CD4-positive, alpha-beta T cell (primary cell): ENCODE measurements around the gene REX1BD. TPM values are rescaled to one million over a fixed set of nuclear protein-coding genes. Genes with fewer than 3 reads are reported as not detected.

ENCODE experiments used
- ATAC-seq: fragments of 200-7000 bp; cut with Tn5 transposase; one replicate; pipeline ENCODE4 v1.10.0; 2022; ENCODE audit warnings: mild to moderate bottlenecking; ENCODE audit not compliant: poor library complexity
- CTCF ChIA-PET: fragments of 350-600 bp; sonication (Branson Sonifier 250); formaldehyde crosslinking; loops from one replicate; lab custom pipeline; 2021; ENCODE audit warnings: antibody characterized with exemption, inconsistent platforms; lab: Charles Lee
- POLR2A ChIA-PET: fragments of 350-600 bp; sonication (Branson Sonifier 250); formaldehyde crosslinking; loops from one replicate; lab custom pipeline; 2021; ENCODE audit warnings: antibody characterized with exemption, inconsistent platforms; lab: Charles Lee
- DNase-seq, 14 experiments: peaks; one replicate each; pipeline ENCODE4 v3.0.0-alpha.2; 2013 to 2020; ENCODE audit warnings: mixed read lengths in 2 of 14
- H3K27ac ChIP-seq, 2 donors: one replicate each; pipeline versions ENCODE4 v1.5.1 to v1.7.0; 2013; ENCODE audit warnings: low read length in 2 of 2, low read depth in 1 of 2, mild to moderate bottlenecking in 1 of 2
- H3K27me3 ChIP-seq, 2 experiments: 1 replicate in 1 of 2; 2 replicates in 1 of 2; pipeline versions ENCODE4 v1.6.1 to v1.7.0; 2013; ENCODE audit warnings: low read length in 2 of 2, control low read depth in 1 of 2, mild to moderate bottlenecking in 1 of 2, moderate library complexity in 1 of 2; ENCODE audit not compliant: insufficient read depth in 2 of 2, control insufficient read depth in 1 of 2
- H3K36me3 ChIP-seq: one replicate; pipeline ENCODE4 v1.6.1; 2013; ENCODE audit warnings: low read length, control low read depth; ENCODE audit not compliant: insufficient read depth
- H3K4me1 ChIP-seq: one replicate; pipeline ENCODE4 v1.6.1; 2013; ENCODE audit warnings: low read length, control low read depth; ENCODE audit not compliant: insufficient read depth
- H3K4me3 ChIP-seq: one replicate; pipeline ENCODE4 v1.5.1; 2013; ENCODE audit warnings: mild to moderate bottlenecking, low read length, moderate library complexity
- H3K9me3 ChIP-seq, 2 experiments: 1 replicate in 1 of 2; 2 replicates in 1 of 2; pipeline versions ENCODE4 v1.6.1 to v1.7.0; 2013; ENCODE audit warnings: low read length in 2 of 2, mild to moderate bottlenecking in 2 of 2, control low read depth in 1 of 2, moderate library complexity in 1 of 2; ENCODE audit not compliant: control insufficient read depth in 1 of 2, insufficient read depth in 1 of 2
- H3K27ac Mint-ChIP-seq: one replicate; pipeline ENCODE4 v1.8.0; 2020; ENCODE audit warnings: mixed read lengths
- H3K27me3 Mint-ChIP-seq: one replicate; pipeline ENCODE4 v1.8.0; 2021; ENCODE audit warnings: mixed read lengths
- H3K36me3 Mint-ChIP-seq: one replicate; pipeline ENCODE4 v1.8.0; 2021; ENCODE audit warnings: low read depth, mixed read lengths
- H3K4me1 Mint-ChIP-seq: one replicate; pipeline ENCODE4 v1.8.0; 2021; ENCODE audit warnings: low read depth, mixed read lengths
- H3K4me3 Mint-ChIP-seq: one replicate; pipeline ENCODE4 v1.8.0; 2020; ENCODE audit warnings: mild to moderate bottlenecking, mixed read lengths
- H3K9me3 Mint-ChIP-seq: one replicate; pipeline ENCODE4 v1.8.0; 2020; ENCODE audit warnings: mixed read lengths
- intact Hi-C, 2 experiments: fragments of 100-400 bp; cut with DNase I in 1 of 2; cut with micrococcal nuclease in 1 of 2; formaldehyde crosslinking; loops; one replicate each; pipeline versions ENCODE4 v1.15.1 to v1.9.0; 2023 to 2025; cut with DNase I, micrococcal nuclease
- total RNA-seq, 174 experiments: library from RNA in 2 of 174; stranded (reverse) in 2 of 174; gene quantifications; one replicate each; pipeline ENCODE4 v1.2.3 and lab custom pipeline; 2021 to 2026
- TF ChIP-seq, protein P1 (sequence below): fragments of 200-600 bp; IDR thresholded peaks from one replicate; pipeline ENCODE4 v1.8.0; 2022; ENCODE audit warnings: antibody characterized with exemption, mild to moderate bottlenecking

Gene REX1BD
- total RNA-seq, 2 experiments from 2014 or later = 88.4 to 88.9 TPM

GRCh38 chr19:18601875-18602274 lies 13.3 kb downstream of the REX1BD start:
- Histone ChIP-seq H3K4me3 (no peak overlapping the region), H3K36me3 (no peaks in the 10 kb centered on the region), H3K4me1 (peaks cover 21% of the 10 kb centered on the region), H3K9me3 (peaks cover 0 to 16% of the 10 kb centered on the region in 2 experiments), H3K27me3 (peaks cover 36 to 47% of the 10 kb centered on the region in 2 experiments), H3K27ac (no peak overlapping the region)
- Mint-ChIP-seq H3K27me3 (peaks cover 56% of the 10 kb centered on the region), H3K4me1 (peaks cover 6% of the 10 kb centered on the region), H3K4me3 (no peak overlapping the region), H3K27ac (no peak overlapping the region), H3K36me3 (no peaks in the 10 kb centered on the region), H3K9me3 (no peaks in the 10 kb centered on the region)
- TF ChIP-seq, protein P1, sequence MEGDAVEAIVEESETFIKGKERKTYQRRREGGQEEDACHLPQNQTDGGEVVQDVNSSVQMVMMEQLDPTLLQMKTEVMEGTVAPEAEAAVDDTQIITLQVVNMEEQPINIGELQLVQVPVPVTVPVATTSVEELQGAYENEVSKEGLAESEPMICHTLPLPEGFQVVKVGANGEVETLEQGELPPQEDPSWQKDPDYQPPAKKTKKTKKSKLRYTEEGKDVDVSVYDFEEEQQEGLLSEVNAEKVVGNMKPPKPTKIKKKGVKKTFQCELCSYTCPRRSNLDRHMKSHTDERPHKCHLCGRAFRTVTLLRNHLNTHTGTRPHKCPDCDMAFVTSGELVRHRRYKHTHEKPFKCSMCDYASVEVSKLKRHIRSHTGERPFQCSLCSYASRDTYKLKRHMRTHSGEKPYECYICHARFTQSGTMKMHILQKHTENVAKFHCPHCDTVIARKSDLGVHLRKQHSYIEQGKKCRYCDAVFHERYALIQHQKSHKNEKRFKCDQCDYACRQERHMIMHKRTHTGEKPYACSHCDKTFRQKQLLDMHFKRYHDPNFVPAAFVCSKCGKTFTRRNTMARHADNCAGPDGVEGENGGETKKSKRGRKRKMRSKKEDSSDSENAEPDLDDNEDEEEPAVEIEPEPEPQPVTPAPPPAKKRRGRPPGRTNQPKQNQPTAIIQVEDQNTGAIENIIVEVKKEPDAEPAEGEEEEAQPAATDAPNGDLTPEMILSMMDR = no peak
- ATAC-seq = no peak
- POLR2A ChIA-PET = no interaction called here
- DNase-seq = no peak
- intact Hi-C loops = no loop called here
- CTCF ChIA-PET = no interaction called here

DNA sequence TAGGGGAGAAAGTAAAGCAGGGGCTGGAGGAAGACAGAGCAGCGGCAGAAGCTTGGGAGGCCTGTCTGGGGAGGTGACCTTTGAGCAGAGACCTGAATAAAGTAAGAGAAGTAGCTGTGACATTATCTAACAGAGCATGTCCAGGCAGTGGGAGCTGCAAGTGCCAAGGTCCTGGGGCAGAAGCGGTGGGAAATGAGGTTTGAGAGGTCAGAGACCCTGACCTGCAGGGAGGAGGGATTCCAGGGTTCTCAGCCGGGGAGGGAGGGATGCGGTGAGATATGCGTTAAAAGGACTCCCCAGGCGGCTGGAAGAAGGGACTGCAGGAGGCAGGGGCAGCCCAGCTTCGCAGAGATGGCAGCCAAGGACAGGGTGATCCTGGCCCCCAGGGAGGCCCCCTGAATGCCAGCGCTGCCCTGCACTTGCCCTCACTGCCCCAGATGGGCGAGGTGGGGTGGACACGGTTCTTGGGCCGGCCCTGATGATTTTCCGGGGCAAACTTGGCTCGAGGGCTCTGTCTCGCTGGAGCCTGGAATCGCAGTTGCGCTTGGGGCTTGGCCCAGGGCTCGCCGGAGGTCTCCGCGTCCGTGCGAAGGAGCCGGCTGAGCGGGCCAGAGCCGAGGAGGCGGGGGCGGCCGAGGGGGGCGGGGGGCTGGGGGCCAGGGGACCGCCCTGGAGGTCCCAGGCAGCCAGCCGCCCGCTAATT lies 14.8 kb downstream of the REX1BD start:
- intact Hi-C loops = no loop called here
- H3K4me1 Mint-ChIP-seq = peaks cover 15% of the 10 kb centered on the region
- H3K9me3 Mint-ChIP-seq = no peaks in the 10 kb centered on the region
- peaks cover 0 to 29% of the 10 kb centered on the region in 2 experiments for H3K9me3 ChIP-seq
- peaks cover 67% of the 10 kb centered on the region for H3K27me3 Mint-ChIP-seq
- H3K27ac ChIP-seq = no peak overlapping the region
- H3K36me3 ChIP-seq = no peaks in the 10 kb centered on the region
- H3K27me3 ChIP-seq = peaks cover 45 to 56% of the 10 kb centered on the region in 2 experiments
- peaks cover 32% of the 10 kb centered on the region for H3K4me1 ChIP-seq
- ATAC-seq = peak; percentile 77
- no peak overlapping the region for H3K4me3 ChIP-seq
- no peak overlapping the region for H3K27ac Mint-ChIP-seq
- no peak overlapping the region for H3K4me3 Mint-ChIP-seq
- peak in 2 of 14 experiments; percentile 53 to 60 for DNase-seq
- CTCF ChIA-PET = interaction anchor here (1.3 kb wide), 1 partner anchor 9 kb away, joined by 4 read pairs; no protein-coding TSS in a partner anchor
- POLR2A ChIA-PET = no interaction called here
- H3K36me3 Mint-ChIP-seq = no peaks in the 10 kb centered on the region
- TF ChIP-seq, protein P1 = no peak

- TF ChIP-seq, protein P1 = no peak
- H3K4me1 Mint-ChIP-seq = peaks cover 15% of the 10 kb centered on the region
- H3K36me3 Mint-ChIP-seq = no peaks in the 10 kb centered on the region
- DNase-seq (no peak), ATAC-seq (no peak)
- no peak overlapping the region for H3K4me3 ChIP-seq
- peaks cover 53 to 59% of the 10 kb centered on the region in 2 experiments for H3K27me3 ChIP-seq
- H3K27me3 Mint-ChIP-seq = peaks cover 72% of the 10 kb centered on the region
- intact Hi-C loops = no loop called here
- H3K36me3 ChIP-seq = no peaks in the 10 kb centered on the region
- peaks cover 32% of the 10 kb centered on the region for H3K4me1 ChIP-seq
- CTCF ChIA-PET = interaction anchor here (1.3 kb wide), 1 partner anchor 10 kb away, joined by 4 read pairs; no protein-coding TSS in a partner anchor
- no peaks in the 10 kb centered on the region for H3K9me3 Mint-ChIP-seq
- POLR2A ChIA-PET = interaction anchor here (1.0 kb wide), 1 partner anchor 15 kb away, joined by 3 read pairs; the partner anchor contains the start of gene REX1BD
- peaks cover 0 to 29% of the 10 kb centered on the region in 2 experiments for H3K9me3 ChIP-seq
- no peak overlapping the region for H3K27ac ChIP-seq
- no peak overlapping the region for H3K4me3 Mint-ChIP-seq
- no peak overlapping the region for H3K27ac Mint-ChIP-seq
Observed at GRCh38 chr19:18603958-18604819, 15.6 kb downstream of the REX1BD start.
